DOHH2 (cell line): ENCODE measurements around the gene P2RX3.

ENCODE experiments used
- EZH2phosphoT487 ChIP-seq: fragments of 200-600 bp; sonication (generic); IDR thresholded peaks from 2 replicates; pipeline ENCODE4 v1.6.1; 2017; ENCODE audit warnings: borderline replicate concordance, mild to moderate bottlenecking, antibody characterized with exemption, low read length, moderate library complexity, mixed read lengths
- TF ChIP-seq, protein P1 (sequence below): fragments of 200-600 bp; sonication (generic); IDR thresholded peaks from one replicate; pipeline ENCODE4 v1.5.1; 2014; ENCODE audit warnings: antibody characterized with exemption, mild to moderate bottlenecking, low read depth, low read length; ENCODE audit not compliant: poor library complexity, severe bottlenecking

DNA sequence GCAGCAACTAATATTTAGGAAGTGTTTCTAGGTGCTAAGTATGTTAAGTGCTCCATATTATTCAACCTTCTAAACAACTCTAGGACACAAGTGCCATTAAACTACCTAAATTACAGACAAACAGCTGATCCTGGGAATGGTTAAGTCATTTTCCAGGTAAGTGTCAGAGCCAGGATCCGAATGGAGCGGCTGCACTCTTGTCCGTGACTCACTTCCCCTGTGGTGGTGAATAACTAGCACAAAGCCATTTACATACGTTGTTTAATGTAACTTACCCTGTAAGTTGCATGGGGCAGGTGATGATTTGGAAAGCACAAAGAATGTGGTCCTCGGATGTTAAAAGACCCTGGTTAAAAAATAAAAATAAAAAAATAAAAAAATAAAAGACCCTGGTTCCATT, 61.1 kb downstream of the P2RX3 start:
- TF ChIP-seq, protein P1, sequence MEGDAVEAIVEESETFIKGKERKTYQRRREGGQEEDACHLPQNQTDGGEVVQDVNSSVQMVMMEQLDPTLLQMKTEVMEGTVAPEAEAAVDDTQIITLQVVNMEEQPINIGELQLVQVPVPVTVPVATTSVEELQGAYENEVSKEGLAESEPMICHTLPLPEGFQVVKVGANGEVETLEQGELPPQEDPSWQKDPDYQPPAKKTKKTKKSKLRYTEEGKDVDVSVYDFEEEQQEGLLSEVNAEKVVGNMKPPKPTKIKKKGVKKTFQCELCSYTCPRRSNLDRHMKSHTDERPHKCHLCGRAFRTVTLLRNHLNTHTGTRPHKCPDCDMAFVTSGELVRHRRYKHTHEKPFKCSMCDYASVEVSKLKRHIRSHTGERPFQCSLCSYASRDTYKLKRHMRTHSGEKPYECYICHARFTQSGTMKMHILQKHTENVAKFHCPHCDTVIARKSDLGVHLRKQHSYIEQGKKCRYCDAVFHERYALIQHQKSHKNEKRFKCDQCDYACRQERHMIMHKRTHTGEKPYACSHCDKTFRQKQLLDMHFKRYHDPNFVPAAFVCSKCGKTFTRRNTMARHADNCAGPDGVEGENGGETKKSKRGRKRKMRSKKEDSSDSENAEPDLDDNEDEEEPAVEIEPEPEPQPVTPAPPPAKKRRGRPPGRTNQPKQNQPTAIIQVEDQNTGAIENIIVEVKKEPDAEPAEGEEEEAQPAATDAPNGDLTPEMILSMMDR = no peak
- no peak for TF ChIP-seq EZH2phosphoT487
